Muscle of back (tissue), 11 donors: Measurements from ENCODE around the gene IKZF3. TPM values are rescaled to one million over a fixed set of nuclear protein-coding genes. Genes with fewer than 3 reads are reported as not detected.
"Not testable (repeated sequence)": the region's sequence is repeated elsewhere in the genome, so short reads cannot be mapped to it uniquely, and the experiment has no call there.

Experiments
- DNase-seq, 3 donors: peaks; one replicate each; pipeline versions ENCODE4 v3.0.0 to v3.0.0-alpha.2; 2013
- polyA plus RNA-seq, 10 donors: library from polyadenylated mRNA; unstranded; fragments of 120-200 nt; gene quantifications; one replicate each; pipeline ENCODE4 v1.2.1, GENCODE V29; 2013; ENCODE audit not compliant: insufficient read length in 10 of 10

IKZF3 gene
- polyA plus RNA-seq, 10 donors = 0.08 to 2.1 (median 0.26) TPM

DNA sequence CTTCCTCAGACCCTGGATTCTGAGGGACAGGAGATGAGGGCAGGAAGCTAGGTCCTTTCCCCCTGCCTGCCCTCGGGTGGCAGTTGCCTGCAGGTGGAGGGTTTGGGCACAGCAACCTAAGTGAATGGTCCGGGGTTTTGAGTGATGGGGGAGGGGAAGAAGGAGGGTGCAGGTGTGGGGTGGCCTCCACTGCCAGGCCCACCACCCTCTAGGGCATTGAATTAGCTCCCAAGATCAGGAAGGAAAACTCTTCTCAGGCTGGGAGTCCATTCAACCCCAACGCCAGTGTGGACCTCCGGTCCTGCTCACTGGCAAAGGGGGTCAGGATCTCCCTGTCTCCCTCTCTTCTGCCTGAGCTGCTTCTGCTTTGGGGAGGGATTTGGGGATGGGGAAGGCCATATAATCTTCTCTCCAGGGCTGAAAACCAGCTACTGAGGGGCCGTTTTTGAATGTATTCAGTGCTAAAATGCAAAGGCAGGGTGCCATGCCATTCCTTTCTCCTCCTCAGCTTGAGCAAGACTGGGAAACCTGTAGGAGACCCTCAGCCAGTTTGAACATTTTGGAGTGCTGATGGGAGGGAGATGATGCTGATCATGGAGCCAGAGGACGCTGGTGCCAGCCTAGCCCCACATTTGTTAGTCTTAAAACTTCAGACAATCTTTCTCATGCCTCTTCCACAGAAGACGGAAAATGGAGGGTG, 107.6 kb downstream of the IKZF3 start:
- DNase-seq = no peak

DNA sequence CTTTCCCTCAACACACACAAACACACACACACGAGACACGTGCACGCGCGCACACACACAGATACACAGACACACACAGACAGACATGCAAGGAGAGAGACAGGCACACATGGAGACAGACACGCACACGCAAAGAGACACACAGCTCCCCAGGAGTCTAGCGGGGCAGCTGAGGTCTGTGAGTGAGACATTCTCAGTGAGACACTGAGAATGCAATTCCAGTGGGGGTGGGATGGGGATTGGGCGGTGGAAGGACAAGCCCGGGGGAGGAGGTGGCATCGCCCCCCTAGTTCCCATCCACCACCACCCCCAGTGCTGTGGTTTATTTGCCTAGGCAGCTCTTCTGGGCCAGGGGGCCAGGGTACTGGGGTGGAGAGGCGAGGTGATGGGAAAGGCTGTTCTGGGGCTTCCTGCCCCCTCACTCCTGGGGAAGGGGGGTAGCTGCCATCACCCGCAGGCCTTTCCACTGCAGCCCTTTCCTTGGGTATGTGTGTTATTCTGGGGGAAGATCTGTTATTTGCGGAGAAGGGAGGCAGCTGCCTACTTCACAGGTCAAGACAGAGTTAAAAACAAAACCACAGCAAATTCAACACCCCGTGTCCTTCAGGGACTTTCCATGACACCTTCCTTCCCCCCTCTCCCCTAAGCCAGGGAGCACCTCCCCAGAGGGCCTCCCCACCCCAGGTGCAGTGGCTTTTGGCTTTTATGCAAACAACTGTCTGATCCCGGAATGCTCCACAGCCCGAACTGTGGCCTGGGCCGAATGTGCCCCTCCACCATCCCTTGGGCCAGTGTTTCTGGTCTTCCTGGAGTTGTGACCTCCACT, 108.3 kb downstream of the IKZF3 start:
- DNase-seq = no peak

DNA sequence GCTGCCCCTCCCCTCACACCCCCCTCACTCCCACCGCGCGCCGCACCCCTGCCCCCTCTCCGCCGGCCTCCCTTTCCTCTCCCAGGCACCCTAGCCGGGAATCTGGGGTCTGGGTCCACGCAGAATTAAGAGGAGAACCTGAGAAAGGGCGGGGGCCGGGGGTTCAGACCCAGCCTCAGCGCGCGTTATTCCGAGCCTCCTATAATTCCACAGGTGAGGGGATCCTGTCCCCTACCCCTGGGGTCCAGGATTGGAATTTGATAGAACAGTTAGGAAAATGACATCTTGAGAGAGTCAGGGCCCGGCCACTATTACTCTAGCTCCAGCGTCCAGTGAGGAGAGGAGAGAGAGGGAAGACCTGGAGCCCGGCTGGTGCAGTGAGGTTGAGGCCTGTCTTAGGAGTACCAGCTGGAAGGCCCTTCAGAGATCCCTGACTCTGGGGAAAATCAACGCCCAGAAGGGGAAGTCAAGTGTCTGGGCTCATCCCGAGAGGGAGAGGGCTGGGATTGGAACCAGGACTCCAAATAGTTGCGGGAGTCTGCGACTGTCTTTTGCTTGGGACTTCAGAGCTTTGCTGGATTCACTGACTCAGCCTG, 109.1 kb downstream of the IKZF3 start:
- DNase-seq = peak in 1 of 3 donors; percentile 40

DNA sequence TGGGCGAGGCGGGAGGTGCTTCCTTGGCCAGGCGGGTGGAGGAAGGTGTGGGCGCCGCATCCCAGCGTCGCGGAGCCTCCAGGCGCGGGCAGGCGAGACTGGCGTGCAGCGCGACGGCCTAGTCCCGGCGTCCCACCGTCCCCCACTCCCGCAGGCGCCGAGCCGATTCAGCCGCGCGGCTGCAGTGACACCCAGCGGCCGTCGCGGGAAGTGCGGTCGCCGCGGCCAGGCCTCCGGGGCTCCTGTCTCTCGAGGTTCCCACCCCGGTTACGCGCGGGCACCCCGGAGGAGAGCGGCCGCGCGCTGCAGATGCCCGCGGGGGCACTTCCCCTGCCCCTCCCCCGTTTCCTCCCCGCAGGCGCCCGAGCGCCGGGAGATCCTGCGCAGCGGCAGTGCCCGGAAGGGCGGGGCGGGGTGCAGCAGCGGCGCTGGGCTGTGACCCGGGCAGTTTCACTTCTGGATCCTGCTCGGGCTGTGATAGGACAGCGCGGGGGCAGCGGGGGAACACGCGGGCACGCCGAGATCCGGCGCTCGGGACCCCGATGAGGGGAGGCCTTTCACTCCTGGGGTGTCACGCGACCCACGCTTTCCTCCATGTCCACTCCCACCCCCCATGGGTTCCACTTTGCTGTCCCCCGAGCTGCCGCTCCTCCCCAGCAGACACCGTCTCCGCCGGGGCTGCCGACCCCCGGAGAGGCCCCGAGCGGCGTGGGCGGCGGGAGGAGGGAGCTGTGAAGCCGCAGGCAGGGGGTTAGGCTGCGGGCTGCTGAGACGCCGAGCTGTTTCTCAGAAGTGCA, 109.8 kb downstream of the IKZF3 start:
- DNase-seq = peak; percentile 73 to 95 (median 88)

DNA sequence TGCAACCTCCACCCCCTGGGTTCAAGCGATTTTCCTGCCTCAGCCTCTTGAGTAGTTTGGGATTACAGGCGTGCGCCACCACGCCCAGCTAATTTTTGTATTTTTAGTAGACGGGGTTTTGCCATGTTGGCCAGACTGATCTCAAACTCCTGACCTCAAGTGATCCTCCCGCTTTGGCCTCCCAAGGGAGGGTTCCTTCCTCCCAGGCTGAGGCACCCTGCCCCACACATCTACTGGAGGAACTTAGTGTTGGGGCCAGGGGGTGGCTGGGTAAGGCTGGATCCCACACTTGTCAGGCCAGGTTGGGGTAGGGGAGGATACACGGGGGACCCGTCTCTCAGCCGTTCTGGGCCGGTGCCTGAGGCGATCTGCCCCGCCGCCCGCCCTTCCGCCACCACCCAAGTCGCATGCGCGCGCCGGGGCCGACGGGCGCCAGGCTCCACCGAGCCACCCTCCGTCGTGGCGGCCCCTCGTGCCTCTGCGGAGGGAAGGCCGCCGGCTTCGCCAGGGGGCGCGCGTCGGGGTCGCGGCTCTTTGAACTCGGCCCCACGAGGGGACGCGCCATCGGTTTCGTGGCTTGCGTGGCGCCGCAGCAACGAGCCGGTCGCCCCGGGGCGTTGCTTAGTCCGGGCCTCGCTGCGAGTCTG, 110.5 kb downstream of the IKZF3 start:
- no peak for DNase-seq

DNA sequence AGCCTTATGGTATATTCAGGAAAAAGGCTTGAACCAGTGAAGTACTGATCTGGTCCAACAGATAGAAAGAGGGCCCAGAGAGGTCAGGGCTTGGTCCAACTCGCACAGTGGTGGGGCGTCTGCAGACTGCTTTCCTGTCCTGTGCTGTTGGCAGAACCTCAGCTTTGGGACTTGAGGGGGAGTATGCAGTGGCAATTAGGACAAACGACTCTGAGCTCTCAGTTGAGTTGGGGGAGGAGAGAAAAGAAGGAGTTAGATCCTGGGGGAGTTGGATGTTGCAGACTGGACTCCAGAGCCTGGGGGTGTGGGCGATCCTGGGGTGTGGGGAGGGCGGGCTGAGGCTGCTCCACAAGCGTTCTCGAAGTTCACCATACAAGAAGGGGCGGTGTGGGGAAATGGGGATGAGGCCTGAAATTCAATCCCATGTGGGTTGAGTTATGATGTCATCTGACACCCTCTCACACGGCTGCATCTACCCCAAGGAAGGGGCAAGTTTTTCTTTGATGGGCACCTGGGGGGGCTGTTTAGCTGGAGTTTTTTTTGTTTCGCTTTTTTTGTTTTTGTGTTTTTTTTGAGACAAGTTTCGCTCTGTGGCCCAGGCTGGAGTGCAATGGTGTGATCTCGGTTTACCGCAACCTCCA, 111.8 kb downstream of the IKZF3 start:
- DNase-seq = no peak

DNA sequence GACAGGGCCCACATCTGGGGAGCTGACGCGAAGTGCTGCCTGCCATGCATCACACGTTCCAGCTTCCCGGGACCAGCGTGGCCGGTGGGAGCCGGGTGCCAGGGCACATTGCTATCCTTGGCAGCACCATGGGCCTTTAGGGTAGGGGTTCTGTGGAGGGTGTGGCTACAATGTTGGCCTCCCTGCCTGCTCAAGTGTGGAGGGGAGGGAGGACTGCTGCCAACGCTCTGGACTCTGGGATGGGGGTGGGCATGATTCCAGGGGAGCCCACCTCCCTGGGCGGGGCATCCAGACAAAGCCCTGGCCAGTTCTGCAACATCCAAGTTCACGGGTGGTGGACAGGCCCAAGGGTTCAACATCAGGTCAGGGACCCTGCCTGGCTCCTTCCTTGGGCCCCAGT, 112.5 kb downstream of the IKZF3 start:
- DNase-seq = no peak

DNA sequence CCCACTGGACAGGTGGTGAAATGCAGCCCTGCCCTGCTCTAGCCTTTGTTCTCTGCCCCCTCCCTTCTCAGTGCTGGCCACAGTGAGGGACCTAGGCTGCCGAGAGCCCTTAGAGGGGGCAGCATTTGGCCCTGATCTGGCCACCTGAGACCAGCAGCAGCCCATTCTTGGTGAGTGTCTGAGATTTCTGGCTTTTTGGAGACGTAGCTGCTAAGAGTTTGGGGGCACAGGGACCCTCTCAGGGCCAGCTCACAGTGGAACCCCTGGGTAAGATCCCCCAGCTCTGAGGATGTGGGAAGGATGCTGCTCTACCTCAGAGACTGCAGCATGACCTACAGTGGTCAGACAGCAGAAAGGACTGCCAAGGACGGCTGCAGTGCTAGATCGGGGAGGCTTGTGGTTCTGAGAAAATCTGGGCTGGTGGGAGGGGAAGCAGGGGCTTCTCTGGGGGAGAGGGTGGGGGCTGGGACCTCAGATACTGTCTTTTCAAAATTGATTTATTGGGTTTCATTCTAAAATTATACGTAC, 113.0 kb downstream of the IKZF3 start:
- DNase-seq = no peak

DNA sequence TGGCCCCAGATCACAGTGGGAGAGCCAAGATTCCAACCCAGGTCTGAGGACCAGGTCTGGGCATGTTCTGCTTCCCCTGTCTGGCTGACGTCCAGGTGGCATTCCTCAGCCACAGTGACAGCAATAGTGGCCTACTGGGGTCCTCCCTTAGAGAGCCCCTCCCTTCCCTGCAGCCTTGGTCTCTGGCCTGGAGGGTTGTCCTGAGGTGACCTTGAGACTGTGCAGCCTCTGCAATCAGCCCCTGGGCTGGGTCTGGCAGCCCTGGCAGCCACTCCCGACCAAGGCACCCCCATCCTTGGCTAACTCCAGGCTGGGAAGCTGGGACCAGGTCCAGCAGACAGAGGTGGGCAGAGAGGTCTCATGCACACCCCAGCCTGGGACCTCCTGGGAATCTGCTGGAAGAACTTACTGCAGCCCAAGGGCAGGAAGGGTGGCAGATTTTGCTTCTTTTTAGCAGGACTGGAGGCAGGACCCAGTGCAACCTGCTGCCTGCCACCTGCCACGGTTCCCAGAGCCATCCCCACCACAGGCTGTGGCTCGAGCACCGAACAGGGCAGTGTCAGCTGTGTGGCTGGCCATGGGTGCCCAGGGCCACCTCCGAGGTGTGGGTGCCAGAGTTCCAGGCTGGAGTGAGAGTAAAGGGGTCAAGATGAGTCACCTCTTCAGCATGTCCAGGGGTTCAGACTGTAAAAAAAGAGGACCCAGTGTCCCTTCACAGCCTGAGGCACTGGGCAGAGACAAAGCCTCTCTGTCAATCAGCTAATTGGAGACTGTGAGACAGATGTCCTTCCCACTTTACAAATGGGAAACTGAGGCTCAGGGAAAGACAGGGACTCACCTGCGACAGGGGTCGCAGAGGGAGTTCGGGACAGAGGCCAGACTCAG, 113.7 kb downstream of the IKZF3 start:
- no peak for DNase-seq

DNA sequence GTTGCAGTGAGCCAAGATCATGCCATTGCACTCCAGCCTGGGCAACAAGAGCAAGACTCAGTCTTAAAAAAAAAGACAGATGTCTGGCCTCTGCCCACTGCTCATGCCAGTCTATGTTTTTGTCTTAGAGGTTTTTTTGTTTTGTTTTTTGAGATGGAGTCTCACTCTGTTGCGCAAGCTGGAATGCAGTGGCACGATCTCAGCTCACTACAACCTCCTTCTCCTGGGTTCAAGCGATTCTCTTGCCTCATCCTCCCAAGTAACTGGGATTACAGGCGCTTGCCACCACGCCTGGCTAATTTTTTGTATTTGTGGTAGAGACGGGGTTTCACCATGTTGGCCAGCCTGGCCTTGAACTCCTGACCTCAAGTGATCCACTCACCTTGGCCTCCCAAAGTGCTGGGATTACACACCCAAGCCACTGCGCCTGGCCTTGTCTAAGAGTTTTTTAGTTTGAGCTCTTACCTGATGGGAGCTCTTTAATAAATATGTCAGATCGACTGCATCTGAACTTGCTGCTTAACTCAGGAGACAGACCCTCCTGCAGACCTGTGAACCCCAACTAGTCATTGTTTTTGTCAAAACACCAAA, 115.6 kb downstream of the IKZF3 start:
- DNase-seq = not testable (repeated sequence)

DNA sequence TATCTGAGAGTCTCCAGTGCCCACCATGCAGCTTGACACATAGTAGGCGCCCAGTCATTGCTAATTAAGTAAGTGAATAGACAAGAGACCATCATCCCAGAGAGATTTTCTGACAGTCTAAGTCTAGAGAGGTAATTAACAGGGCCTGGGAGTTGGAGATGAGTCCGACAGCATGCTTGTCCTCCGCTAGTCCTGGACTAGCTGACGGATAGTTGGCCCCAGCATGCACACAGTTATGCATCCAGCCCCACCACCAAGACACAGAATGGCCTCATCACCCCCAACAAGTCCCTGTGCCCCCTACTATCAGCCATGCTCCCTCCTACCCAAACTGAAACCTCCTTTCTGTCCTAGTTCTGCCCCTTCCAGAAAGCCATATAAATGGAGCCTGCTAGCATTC, 116.4 kb downstream of the IKZF3 start:
- no peak for DNase-seq

DNA sequence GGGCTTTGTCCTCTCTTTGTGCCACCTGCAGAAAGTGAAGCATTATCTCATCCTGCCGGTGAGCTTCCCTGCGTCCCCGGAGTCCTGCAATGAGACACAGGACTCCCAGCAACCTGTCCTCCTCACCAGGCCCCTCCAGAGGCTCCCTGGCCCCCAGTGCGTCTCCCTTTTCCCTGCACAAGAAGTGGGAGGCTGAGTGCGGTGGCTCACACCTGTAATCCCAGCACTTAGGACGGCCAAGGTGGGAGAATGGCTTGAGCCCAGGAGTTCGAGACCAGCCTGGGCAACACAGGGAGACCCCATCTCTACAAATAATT, 118.0 kb downstream of the IKZF3 start:
- DNase-seq = no peak

DNA sequence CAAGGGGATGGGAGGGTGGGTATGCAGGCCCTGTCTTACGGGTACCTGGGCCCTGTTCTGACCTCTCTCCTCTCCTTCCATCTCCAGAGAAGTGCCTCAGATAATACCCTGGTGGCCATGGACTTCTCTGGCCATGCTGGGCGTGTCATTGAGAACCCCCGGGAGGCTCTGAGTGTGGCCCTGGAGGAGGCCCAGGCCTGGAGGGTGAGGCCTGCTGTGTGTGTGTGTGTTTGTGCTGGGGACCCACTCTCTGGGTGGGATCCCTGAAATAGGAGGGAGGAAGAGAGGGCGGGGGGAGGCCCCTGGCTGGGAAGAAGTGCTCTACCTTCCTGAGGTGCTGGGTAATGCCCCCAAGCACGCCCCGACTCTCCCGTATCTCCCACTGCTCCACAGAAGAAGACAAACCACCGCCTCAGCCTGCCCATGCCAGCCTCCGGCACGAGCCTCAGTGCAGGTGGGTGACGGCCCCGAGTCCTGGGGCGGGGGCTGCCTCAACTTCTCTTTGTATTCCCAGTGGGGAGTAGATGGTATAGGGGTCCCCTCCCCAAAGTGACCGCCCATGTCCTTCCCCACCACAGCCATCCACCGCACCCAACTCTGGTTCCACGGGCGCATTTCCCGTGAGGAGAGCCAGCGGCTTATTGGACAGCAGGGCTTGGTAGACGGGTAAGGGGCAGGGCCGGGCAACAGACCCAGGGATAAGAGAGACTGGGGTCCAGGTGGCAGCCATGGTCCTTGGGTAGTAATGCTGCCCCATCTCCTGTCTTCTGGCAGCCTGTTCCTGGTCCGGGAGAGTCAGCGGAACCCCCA, 118.6 kb downstream of the IKZF3 start:
- no peak for DNase-seq

DNA sequence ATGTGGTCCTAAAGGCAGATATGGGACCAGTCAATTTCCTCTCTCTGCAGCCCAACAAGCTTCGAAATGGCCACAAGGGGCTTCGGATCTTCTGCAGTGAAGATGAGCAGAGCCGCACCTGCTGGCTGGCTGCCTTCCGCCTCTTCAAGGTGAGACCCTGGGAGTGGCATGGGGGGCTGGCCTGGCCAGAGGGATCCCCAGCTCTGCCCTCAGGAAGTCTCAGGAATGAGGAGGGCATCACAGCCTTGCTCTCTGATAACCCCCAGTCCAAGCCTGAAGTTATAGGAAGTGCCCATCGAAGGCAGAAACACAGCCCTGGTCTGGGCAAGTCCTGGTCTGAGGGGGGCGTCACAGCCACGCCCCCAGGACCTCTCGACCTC, 119.3 kb downstream of the IKZF3 start:
- no peak for DNase-seq

DNA sequence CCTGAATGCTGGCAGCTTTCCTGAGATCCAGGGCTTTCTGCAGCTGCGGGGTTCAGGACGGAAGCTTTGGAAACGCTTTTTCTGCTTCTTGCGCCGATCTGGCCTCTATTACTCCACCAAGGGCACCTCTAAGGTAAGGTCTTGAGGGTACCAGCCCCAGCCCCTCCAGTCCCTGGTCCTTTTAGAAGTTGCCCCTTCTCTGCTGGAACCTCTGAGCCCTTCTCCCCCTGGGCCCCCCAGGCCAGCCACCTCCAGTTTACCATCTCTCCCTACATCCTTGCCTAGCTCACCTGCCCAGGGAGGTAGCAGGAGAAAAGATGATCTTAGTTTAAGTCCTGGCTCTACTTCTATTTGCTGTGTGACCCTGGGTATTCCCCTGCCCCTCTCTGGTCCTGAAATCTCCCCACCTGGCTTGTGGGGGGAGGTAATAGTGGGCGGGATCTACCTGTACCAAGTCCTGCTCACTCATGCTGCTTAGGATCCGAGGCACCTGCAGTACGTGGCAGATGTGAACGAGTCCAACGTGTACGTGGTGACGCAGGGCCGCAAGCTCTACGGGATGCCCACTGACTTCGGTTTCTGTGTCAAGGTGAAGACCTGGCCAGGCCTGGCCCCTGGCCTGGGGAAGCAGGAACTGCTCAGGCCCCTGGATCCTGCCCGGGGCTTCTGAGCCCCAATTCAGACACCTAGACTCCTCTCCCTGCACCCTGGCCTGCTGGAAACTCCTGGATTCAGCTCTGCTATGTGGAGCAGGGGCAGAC, 119.9 kb downstream of the IKZF3 start:
- no peak for DNase-seq

DNA sequence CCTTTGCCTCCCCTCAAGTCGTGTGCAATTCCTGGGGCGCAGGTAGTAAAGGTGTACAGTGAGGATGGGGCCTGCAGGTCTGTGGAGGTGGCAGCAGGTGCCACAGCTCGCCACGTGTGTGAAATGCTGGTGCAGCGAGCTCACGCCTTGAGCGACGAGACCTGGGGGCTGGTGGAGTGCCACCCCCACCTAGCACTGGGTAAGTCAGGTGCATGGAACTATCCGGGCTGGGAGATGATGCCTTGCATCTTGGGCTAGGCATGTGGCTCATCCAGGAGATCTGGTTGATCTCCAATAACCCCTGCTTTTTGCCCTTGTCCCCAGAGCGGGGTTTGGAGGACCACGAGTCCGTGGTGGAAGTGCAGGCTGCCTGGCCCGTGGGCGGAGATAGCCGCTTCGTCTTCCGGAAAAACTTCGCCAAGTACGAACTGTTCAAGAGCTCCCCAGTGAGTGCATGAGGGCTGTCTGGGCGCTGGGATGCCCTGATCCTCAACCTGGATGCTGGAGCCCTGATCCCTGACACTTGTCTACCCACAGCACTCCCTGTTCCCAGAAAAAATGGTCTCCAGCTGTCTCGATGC, 121.2 kb downstream of the IKZF3 start:
- DNase-seq = no peak

DNA sequence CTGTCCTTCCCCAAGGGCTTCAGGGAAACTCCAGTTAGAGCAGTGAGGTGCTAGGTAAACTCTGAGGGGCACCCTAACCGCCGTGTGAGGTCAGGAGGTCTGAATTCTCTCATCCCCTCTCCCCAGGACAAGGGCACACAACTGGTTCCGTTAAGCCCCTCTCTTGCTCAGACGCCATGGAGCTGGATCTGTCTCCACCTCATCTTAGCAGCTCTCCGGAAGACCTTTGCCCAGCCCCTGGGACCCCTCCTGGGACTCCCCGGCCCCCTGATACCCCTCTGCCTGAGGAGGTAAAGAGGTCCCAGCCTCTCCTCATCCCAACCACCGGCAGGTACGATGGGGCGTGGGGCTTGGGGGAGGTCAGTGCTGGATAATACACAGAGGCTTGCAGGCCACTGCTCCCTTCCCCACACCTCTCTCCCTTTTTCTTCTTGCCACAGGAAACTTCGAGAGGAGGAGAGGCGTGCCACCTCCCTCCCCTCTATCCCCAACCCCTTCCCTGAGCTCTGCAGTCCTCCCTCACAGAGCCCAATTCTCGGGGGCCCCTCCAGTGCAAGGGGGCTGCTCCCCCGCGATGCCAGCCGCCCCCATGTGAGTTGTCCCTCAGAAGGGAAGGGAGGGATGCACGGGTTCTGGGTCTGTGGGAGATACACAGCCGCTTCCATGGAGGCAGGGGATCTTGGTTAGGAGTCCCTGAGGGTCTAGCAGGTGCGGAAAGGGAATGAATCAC, 121.8 kb downstream of the IKZF3 start:
- no peak for DNase-seq
